HepG2 (cell line): ENCODE data around the gene NUAK1. TPM values are rescaled to one million over a fixed set of nuclear protein-coding genes. Genes with fewer than 3 reads are reported as not detected.

ENCODE experiments used
- ATAC-seq: fragments of 200-7000 bp; cut with Tn5 transposase; 3 replicates; pipeline ENCODE4 v1.9.1; 2020; ENCODE audit warnings: mild to moderate bottlenecking, moderate library complexity
- BruUV-seq: library from RNA; stranded (reverse); fragments of 400-500 nt; replicated peaks from 2 replicates; lab custom pipeline; 2021; lab: Mats Ljungman, UMichigan
- CTCF ChIA-PET: fragments of 300-600 bp; formaldehyde crosslinking; extraction: SDS; loops from one replicate; lab custom pipeline; 2021; ENCODE audit warnings: low total read pairs, inconsistent platforms, low intra/inter-chr PET ratio; lab: Yijun Ruan, JAX
- POLR2A ChIA-PET: fragments of 350-600 bp; sonication (Branson Sonifier 250); formaldehyde crosslinking; loops from one replicate; lab custom pipeline; 2020; ENCODE audit warnings: antibody characterized with exemption, inconsistent platforms; lab: Yijun Ruan, JAX
- DNase-seq: peaks from one replicate; pipeline ENCODE4 v3.0.0-alpha.2; 2015; ENCODE audit warnings: low spot score
- FAIRE-seq: peaks from 3 replicates; lab custom pipeline; 2011; peaks lifted over from hg19 to GRCh38; lab: Jason Lieb, UNC
- H2AFZ ChIP-seq: one replicate; pipeline ENCODE4 v1.6.1; 2011; ENCODE audit warnings: low read length, inconsistent platforms
- H3K27ac ChIP-seq: fragments of 300-600 bp; 3 replicates; pipeline ENCODE4 v1.8.0; 2011; ENCODE audit warnings: mixed run types, mild to moderate bottlenecking, mixed read lengths, low read length, inconsistent platforms; ENCODE audit not compliant: insufficient read depth; ENCODE audit errors: extremely low read length
- H3K27me3 ChIP-seq, 2 experiments: fragments of 200-600 bp in 1 of 2; 2 replicates in 1 of 2; 3 replicates in 1 of 2; pipeline versions ENCODE4 v1.6.0 to v1.8.0; 2011; ENCODE audit warnings: low read length in 2 of 2, mild to moderate bottlenecking in 2 of 2, moderate library complexity in 2 of 2, inconsistent platforms in 1 of 2; ENCODE audit not compliant: insufficient read depth in 2 of 2, control insufficient read depth in 1 of 2
- H3K36me3 ChIP-seq, 2 experiments: fragments of 200-600 bp in 1 of 2; replicated peaks in 1 of 2; 2 replicates in 1 of 2; 3 replicates in 1 of 2; pipeline versions ENCODE4 v1.5.1 to v1.8.0; 2011; ENCODE audit warnings: low read length in 2 of 2, inconsistent platforms in 1 of 2; ENCODE audit not compliant: insufficient read depth in 2 of 2, control insufficient read depth in 1 of 2
- H3K4me1 ChIP-seq: 2 replicates; pipeline ENCODE4 v1.5.1; 2012; ENCODE audit warnings: low read length, inconsistent platforms; ENCODE audit not compliant: insufficient read depth
- H3K4me2 ChIP-seq: 2 replicates; pipeline ENCODE4 v1.6.0; 2011; ENCODE audit warnings: low read depth, low read length, inconsistent platforms
- H3K4me3 ChIP-seq, 3 experiments: fragments of 200-600 bp in 1 of 3; sonication (generic), shearing (Covaris generic) in 1 of 3; replicated peaks in 1 of 3; 2 replicates each; pipeline ENCODE4 v1.5.1; 2011 to 2016; ENCODE audit warnings: low read length in 3 of 3, inconsistent platforms in 2 of 3, low read depth in 2 of 3, mild to moderate bottlenecking in 2 of 3, control low read depth in 1 of 3, mixed read lengths in 1 of 3; ENCODE audit not compliant: insufficient read depth in 1 of 3
- H3K79me2 ChIP-seq: one replicate; pipeline ENCODE4 v1.6.1; 2011; ENCODE audit warnings: low read length, inconsistent platforms; ENCODE audit not compliant: insufficient read depth
- H3K9ac ChIP-seq: 2 replicates; pipeline ENCODE4 v1.6.0; 2011; ENCODE audit warnings: mild to moderate bottlenecking, low read depth, low read length, inconsistent platforms; ENCODE audit not compliant: insufficient read depth
- H3K9me3 ChIP-seq: 2 replicates; pipeline ENCODE4 v1.5.1; 2012; ENCODE audit warnings: mild to moderate bottlenecking, low read length
- H4K20me1 ChIP-seq: 2 replicates; pipeline ENCODE4 v1.6.0; 2011; ENCODE audit warnings: inconsistent platforms, mild to moderate bottlenecking, low read length, moderate library complexity; ENCODE audit not compliant: insufficient read depth
- AHR ChIP-seq: IDR thresholded peaks from 2 replicates; pipeline ENCODE4 v1.6.1; 2018; ENCODE audit warnings: missing genetic modification reagents, missing compliant biosample characterization
- CBX1 ChIP-seq: IDR thresholded peaks from one replicate; pipeline ENCODE4 v1.6.1; 2016; ENCODE audit warnings: antibody characterized with exemption, low read depth
- PHF20 ChIP-seq: sonication (generic); formaldehyde crosslinking; IDR thresholded peaks from 2 replicates; pipeline ENCODE4 v1.5.0; 2020; ENCODE audit warnings: mild to moderate bottlenecking, missing genetic modification reagents
- SMAD3 ChIP-seq: sonication (generic); formaldehyde crosslinking; IDR thresholded peaks from 2 replicates; pipeline ENCODE4 v1.4.0; 2020; ENCODE audit warnings: missing genetic modification reagents
- ZMYM3 ChIP-seq: sonication (generic); formaldehyde crosslinking; IDR thresholded peaks from 2 replicates; pipeline ENCODE4 v1.5.1; 2020; ENCODE audit warnings: mild to moderate bottlenecking, missing genetic modification reagents
- ZNF768 ChIP-seq: sonication (generic); formaldehyde crosslinking; IDR thresholded peaks from 2 replicates; pipeline ENCODE4 v1.4.0; 2020; ENCODE audit warnings: missing genetic modification reagents
- ZNF781 ChIP-seq: sonication (generic); formaldehyde crosslinking; IDR thresholded peaks from 2 replicates; pipeline ENCODE4 v1.5.1; 2020; ENCODE audit warnings: borderline replicate concordance, mild to moderate bottlenecking, missing genetic modification reagents; ENCODE audit errors: not compliant biosample characterization
- WGBS: methylation state at CpG from one replicate; pipeline ENCODE4 v1.1.6; 2017; ENCODE audit warnings: low lambda C conversion rate; 5-methylcytosine and 5-hydroxymethylcytosine counted together
- in situ Hi-C: cut with HindIII; loops from 2 replicates; pipeline ENCODE4 v1.10.0; 2017; ENCODE audit warnings: low pct_unique_long_range_greater_than_20kb; ENCODE audit not compliant: extremely low pct_ligation_motif_present
- intact Hi-C: fragments of 100-400 bp; cut with micrococcal nuclease; formaldehyde crosslinking; loops from one replicate; pipeline ENCODE4 v1.10.0; 2022; ENCODE audit not compliant: unreplicated experiment
- polyA plus RNA-seq, 8 experiments: library from polyadenylated mRNA; depleted of rRNA in 3 of 8; stranded (reverse) in 7 of 8; unstranded in 1 of 8; fragments of >200 nt; fragmentation: Illumina TruSeq in 4 of 8; extraction: Trizol in 4 of 8; gene quantifications; 2 replicates each; pipeline versions ENCODE4 v1.2.1 to v1.2.3, GENCODE V29; 2011 to 2016; ENCODE audit warnings: low read depth in 4 of 8, missing spikeins in 1 of 8, mixed read lengths in 1 of 8; ENCODE audit not compliant: insufficient read depth in 1 of 8
- total RNA-seq, 5 experiments: library from RNA; depleted of rRNA; stranded (reverse); fragments of >200 nt; fragmentation: Illumina TruSeq; extraction: Trizol; gene quantifications; 2 replicates each; pipeline ENCODE4 v1.2.3, GENCODE V29; 2016; ENCODE audit warnings: low read depth in 1 of 5
- TF ChIP-seq, protein P1 (sequence below): sonication (generic); formaldehyde crosslinking; IDR thresholded peaks from 2 replicates; pipeline ENCODE4 v1.5.0; 2020; ENCODE audit warnings: mild to moderate bottlenecking, missing genetic modification reagents, moderate library complexity

NUAK1 gene
- total and polyA plus RNA-seq, 2 of the 13 experiments (the other 11 are each of a cell fraction or from before 2014, with no cell fraction given), result 1.7 to 1.9 TPM

DNA sequence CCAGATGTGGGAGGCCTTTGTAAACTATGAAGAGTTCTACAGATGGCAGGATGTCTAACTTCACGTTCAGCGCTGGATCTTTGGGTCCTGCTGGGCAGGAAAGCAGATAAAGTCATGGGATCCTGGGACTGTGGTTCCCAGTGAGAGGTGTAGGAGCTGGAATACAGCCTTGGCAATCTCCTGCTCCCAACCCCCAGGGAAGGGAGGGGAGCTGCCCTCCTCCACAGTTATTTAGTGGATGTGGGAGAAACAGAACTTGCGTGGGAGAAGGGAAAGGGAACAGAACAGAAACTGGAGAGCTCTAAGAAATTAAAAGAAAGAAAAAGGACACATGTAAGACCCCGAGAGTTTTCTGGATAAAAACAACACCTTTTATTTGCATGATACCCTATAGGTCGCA, 37.0 kb downstream of the NUAK1 start:
- Histone ChIP-seq H2AFZ (no peak overlapping the region), H3K9me3 (no peaks in the 10 kb centered on the region), H3K9ac (no peak overlapping the region), H3K36me3 (no peaks in the 10 kb centered on the region; a peak in 1 of 5 replicates), H3K4me3 (no peak overlapping the region), H4K20me1 (no peaks in the 10 kb centered on the region), H3K4me1 (peaks cover 52% of the 10 kb centered on the region), H3K27ac (no peak overlapping the region), H3K79me2 (no peaks in the 10 kb centered on the region), H3K27me3 (no peaks in the 10 kb centered on the region), H3K4me2 (no peak overlapping the region)
- in situ Hi-C loops (no loop called here), intact Hi-C loops (no loop called here)
- WGBS, result 86% methylated on average over 5 of the region's 5 CpGs
- DNase-seq (no peak), FAIRE-seq (no peak), ATAC-seq (no peak)
- ChIA-PET POLR2A (no interaction called here), CTCF (no interaction called here)
- TF ChIP-seq SMAD3 (CRISPR knock-in tag), result no peak
- TF ChIP-seq ZMYM3 (CRISPR knock-in tag), result no peak
- TF ChIP-seq ZNF768 (CRISPR knock-in tag), result no peak
- no peak for TF ChIP-seq ZNF781 (CRISPR knock-in tag)
- no peak for TF ChIP-seq CBX1
- TF ChIP-seq AHR, result no peak
- TF ChIP-seq, protein P1, sequence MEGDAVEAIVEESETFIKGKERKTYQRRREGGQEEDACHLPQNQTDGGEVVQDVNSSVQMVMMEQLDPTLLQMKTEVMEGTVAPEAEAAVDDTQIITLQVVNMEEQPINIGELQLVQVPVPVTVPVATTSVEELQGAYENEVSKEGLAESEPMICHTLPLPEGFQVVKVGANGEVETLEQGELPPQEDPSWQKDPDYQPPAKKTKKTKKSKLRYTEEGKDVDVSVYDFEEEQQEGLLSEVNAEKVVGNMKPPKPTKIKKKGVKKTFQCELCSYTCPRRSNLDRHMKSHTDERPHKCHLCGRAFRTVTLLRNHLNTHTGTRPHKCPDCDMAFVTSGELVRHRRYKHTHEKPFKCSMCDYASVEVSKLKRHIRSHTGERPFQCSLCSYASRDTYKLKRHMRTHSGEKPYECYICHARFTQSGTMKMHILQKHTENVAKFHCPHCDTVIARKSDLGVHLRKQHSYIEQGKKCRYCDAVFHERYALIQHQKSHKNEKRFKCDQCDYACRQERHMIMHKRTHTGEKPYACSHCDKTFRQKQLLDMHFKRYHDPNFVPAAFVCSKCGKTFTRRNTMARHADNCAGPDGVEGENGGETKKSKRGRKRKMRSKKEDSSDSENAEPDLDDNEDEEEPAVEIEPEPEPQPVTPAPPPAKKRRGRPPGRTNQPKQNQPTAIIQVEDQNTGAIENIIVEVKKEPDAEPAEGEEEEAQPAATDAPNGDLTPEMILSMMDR (CRISPR knock-in tag), result no peak
- no peak for TF ChIP-seq PHF20 (CRISPR knock-in tag)
- no TSS peak for BruUV-seq
